Endothelial cell of umbilical vein (primary cell): Measurements from ENCODE around the gene PSMD14. TPM values are rescaled to one million over a fixed set of nuclear protein-coding genes. Genes with fewer than 3 reads are reported as not detected.
A peak's percentile ranks its signal among the peaks of the same experiment; 100 is the strongest.

Experiments
- BruUV-seq: library from RNA; stranded (reverse); fragments of 400-500 nt; replicated peaks from 2 replicates; lab custom pipeline; 2021; lab: Mats Ljungman, UMichigan
- CTCF ChIA-PET: fragments of 300-600, 350-600 bp; sonication (Branson Sonifier 250); formaldehyde crosslinking; loops from one replicate; lab custom pipeline; 2021; ENCODE audit warnings: antibody characterized with exemption, inconsistent platforms; lab: Charles Lee
- POLR2A ChIA-PET: fragments of 300-600, 350-600 bp; sonication (Branson Sonifier 250); formaldehyde crosslinking; loops from one replicate; lab custom pipeline; 2021; ENCODE audit warnings: antibody characterized with exemption, inconsistent platforms; lab: Charles Lee
- DNase-seq: peaks from one replicate; pipeline ENCODE4 v3.0.0-alpha.2; 2011; ENCODE audit warnings: low read depth, low spot score
- FAIRE-seq: peaks from 2 replicates; lab custom pipeline; 2011; peaks lifted over from hg19 to GRCh38; lab: Jason Lieb, UNC
- H2AFZ ChIP-seq: 2 replicates; pipeline ENCODE4 v1.6.0; 2012; ENCODE audit warnings: low read depth, low read length, control low read depth, inconsistent platforms
- H3K27ac ChIP-seq: 2 replicates; pipeline ENCODE4 v1.5.1; 2011; ENCODE audit warnings: low read depth, mild to moderate bottlenecking, control low read depth, low read length, moderate library complexity; ENCODE audit not compliant: insufficient read depth
- H3K27me3 ChIP-seq, 2 experiments: 2 replicates each; pipeline versions ENCODE4 v1.6.0 to v1.6.1; 2011; ENCODE audit warnings: low read length in 2 of 2, mixed read lengths in 1 of 2; ENCODE audit not compliant: control insufficient read depth in 2 of 2, insufficient read depth in 2 of 2
- H3K36me3 ChIP-seq, 2 experiments: 2 replicates in 1 of 2; 3 replicates in 1 of 2; pipeline ENCODE4 v1.5.1; 2011; ENCODE audit warnings: low read length in 2 of 2, mild to moderate bottlenecking in 1 of 2, moderate library complexity in 1 of 2; ENCODE audit not compliant: control insufficient read depth in 2 of 2, insufficient read depth in 2 of 2; ENCODE audit errors: extremely low read depth in 1 of 2
- H3K4me1 ChIP-seq: 3 replicates; pipeline ENCODE4 v1.5.1; 2011; ENCODE audit warnings: mild to moderate bottlenecking, low read length; ENCODE audit not compliant: control insufficient read depth, insufficient read depth; ENCODE audit errors: extremely low read depth
- H3K4me2 ChIP-seq: 2 replicates; pipeline ENCODE4 v1.6.1; 2011; ENCODE audit warnings: low read length, control low read depth, mixed read lengths; ENCODE audit not compliant: insufficient read depth
- H3K4me3 ChIP-seq, 3 experiments: fragments of 200-600 bp in 1 of 3; sonication (generic), shearing (Covaris generic) in 1 of 3; replicated peaks in 1 of 3; 2 replicates each; pipeline ENCODE4 v1.5.1; 2011 to 2016; ENCODE audit warnings: control low read depth in 3 of 3, low read length in 3 of 3, mild to moderate bottlenecking in 2 of 3, inconsistent platforms in 1 of 3, low read depth in 1 of 3, moderate library complexity in 1 of 3; ENCODE audit not compliant: insufficient read depth in 1 of 3
- H3K79me2 ChIP-seq: 2 replicates; pipeline ENCODE4 v1.6.0; 2012; ENCODE audit warnings: low read length, inconsistent platforms; ENCODE audit not compliant: control insufficient read depth, insufficient read depth
- H3K9ac ChIP-seq: replicated peaks from 2 replicates; pipeline ENCODE3; 2011; ENCODE audit warnings: low read length, control low read depth; ENCODE audit not compliant: insufficient read depth; ENCODE audit errors: extremely low read depth
- H3K9me1 ChIP-seq: replicated peaks from 3 replicates; pipeline ENCODE4 v1.6.0; 2011; ENCODE audit warnings: mild to moderate bottlenecking, low read length; ENCODE audit not compliant: control insufficient read depth, insufficient read depth; ENCODE audit errors: extremely low read depth
- H3K9me3 ChIP-seq: replicated peaks from 2 replicates; pipeline ENCODE4 v1.5.1; 2012; ENCODE audit warnings: low read length, inconsistent platforms; ENCODE audit not compliant: control insufficient read depth, insufficient read depth
- H4K20me1 ChIP-seq: replicated peaks from 2 replicates; pipeline ENCODE3; 2011; ENCODE audit warnings: mild to moderate bottlenecking, low read length; ENCODE audit not compliant: control insufficient read depth, insufficient read depth; ENCODE audit errors: extremely low read depth
- EZH2 ChIP-seq: IDR thresholded peaks from 2 replicates; pipeline ENCODE4 v1.6.1; 2012; ENCODE audit warnings: borderline replicate concordance, low read depth, mild to moderate bottlenecking, moderate library complexity, low read length, inconsistent platforms; ENCODE audit not compliant: severe bottlenecking
- FOS ChIP-seq: IDR thresholded peaks from 2 replicates; pipeline ENCODE4 v1.6.1; 2011; ENCODE audit warnings: mild to moderate bottlenecking, low read length, moderate library complexity, borderline replicate concordance; ENCODE audit not compliant: insufficient read depth
- GATA2 ChIP-seq: IDR thresholded peaks from 2 replicates; pipeline ENCODE4 v1.7.0; 2011; ENCODE audit warnings: low read depth, mild to moderate bottlenecking, moderate library complexity, mixed read lengths, low read length; ENCODE audit not compliant: insufficient read length, insufficient read depth
- JUN ChIP-seq: IDR thresholded peaks from 2 replicates; pipeline ENCODE4 v1.6.1; 2011; ENCODE audit warnings: borderline replicate concordance, low read depth; ENCODE audit not compliant: insufficient read length, insufficient read depth
- MYC ChIP-seq: IDR thresholded peaks from one replicate; pipeline ENCODE4 v1.6.1; 2011; ENCODE audit warnings: mild to moderate bottlenecking, low read depth, low read length
- POLR2A ChIP-seq: IDR thresholded peaks from 2 replicates; pipeline ENCODE4 v1.6.1; 2012; ENCODE audit warnings: low read depth, mild to moderate bottlenecking, control low read depth, low read length
- POLR2AphosphoS5 ChIP-seq: IDR thresholded peaks from 2 replicates; pipeline ENCODE4 v1.6.1; 2012; ENCODE audit warnings: low read depth, mild to moderate bottlenecking, control low read depth, low read length, moderate library complexity; ENCODE audit not compliant: insufficient read depth
- dilution Hi-C: fragments of 300-500 bp; cut with MboI; formaldehyde crosslinking; loops from one replicate; pipeline ENCODE4 v1.15.0; 2019; ENCODE audit warnings: low sequenced_read_pairs; ENCODE audit not compliant: extremely low pct_ligation_motif_present
- intact Hi-C: fragments of 100-400 bp; cut with micrococcal nuclease; formaldehyde crosslinking; loops from one replicate; pipeline ENCODE4 v1.10.0; 2022
- polyA plus RNA-seq, 4 experiments: library from polyadenylated mRNA; depleted of rRNA in 3 of 4; stranded (reverse) in 3 of 4; unstranded in 1 of 4; fragments of >200 nt; gene quantifications; 2 replicates each; pipeline versions ENCODE4 v1.2.1 to v1.2.3, GENCODE V29; 2011 to 2012; ENCODE audit warnings: missing spikeins in 1 of 4
- total RNA-seq: library from RNA; stranded (reverse); gene quantifications from 2 replicates; pipeline ENCODE4 v1.2.3, GENCODE V29; 2021
- TF ChIP-seq, protein P1 (sequence below), 2 donors: IDR thresholded peaks; 1 replicate in 1 of 2; 2 replicates in 1 of 2; pipeline ENCODE4 v1.5.1; 2011; ENCODE audit warnings: low read length in 2 of 2, mild to moderate bottlenecking in 2 of 2, moderate library complexity in 2 of 2, control low read depth in 1 of 2, inconsistent platforms in 1 of 2, low read depth in 1 of 2; ENCODE audit not compliant: insufficient read depth in 1 of 2; ENCODE audit errors: extremely low read depth in 1 of 2
- TF ChIP-seq, protein P2 (sequence below): IDR thresholded peaks from 2 replicates; pipeline ENCODE4 v1.6.1; 2011; ENCODE audit not compliant: insufficient read depth, insufficient read length

Gene PSMD14
- total and polyA plus RNA-seq, 2 donors (not counting 3 experiments of a cell fraction or from before 2014, with no cell fraction given), result 47.6 to 85.4 TPM

DNA sequence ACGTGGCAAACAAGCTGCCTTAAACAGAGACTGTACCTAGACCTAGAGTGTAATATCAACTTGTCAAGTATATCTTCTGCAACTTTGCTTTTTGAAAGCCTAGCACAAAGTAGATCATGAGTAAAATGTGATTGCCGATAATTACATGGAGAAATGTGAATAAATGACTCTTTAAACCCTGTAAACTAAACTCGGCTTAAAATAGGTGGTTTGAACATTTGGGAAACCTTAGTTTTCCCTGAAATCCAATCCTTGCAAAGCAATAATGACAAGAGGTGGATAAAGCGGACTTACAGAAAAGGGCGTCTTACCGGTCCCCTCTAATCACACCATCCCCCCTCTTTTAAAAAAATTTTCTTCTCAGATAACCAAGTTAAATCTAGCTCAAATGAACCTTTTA is 549 bp upstream of the PSMD14 start:
- Histone ChIP-seq H3K36me3 (no peaks in the 10 kb centered on the region), H2AFZ (peak overlapping the region; percentile 67), H3K27ac (peak overlapping the region; percentile 79), H3K9ac (peak overlapping the region; percentile 97), H3K9me3 (no peaks in the 10 kb centered on the region), H3K79me2 (peaks cover 46% of the 10 kb centered on the region), H3K4me1 (peaks cover 18% of the 10 kb centered on the region), H4K20me1 (peaks cover 5% of the 10 kb centered on the region), H3K27me3 (peaks cover 0 to 6% of the 10 kb centered on the region in 2 experiments), H3K9me1 (no peaks in the 10 kb centered on the region), H3K4me3 (peak overlapping the region; percentile 58 to 90 (median 77)), H3K4me2 (peak overlapping the region; percentile 96)
- DNase-seq (peak; percentile 28), FAIRE-seq (peak; percentile 52)
- CTCF ChIA-PET, result interaction anchor here (0.7 to 1.0 kb wide), 4 partner anchors 9 to 107 kb away, joined by 3 to 5 read pairs (median 3); no protein-coding TSS in a partner anchor
- TF ChIP-seq, protein P1, sequence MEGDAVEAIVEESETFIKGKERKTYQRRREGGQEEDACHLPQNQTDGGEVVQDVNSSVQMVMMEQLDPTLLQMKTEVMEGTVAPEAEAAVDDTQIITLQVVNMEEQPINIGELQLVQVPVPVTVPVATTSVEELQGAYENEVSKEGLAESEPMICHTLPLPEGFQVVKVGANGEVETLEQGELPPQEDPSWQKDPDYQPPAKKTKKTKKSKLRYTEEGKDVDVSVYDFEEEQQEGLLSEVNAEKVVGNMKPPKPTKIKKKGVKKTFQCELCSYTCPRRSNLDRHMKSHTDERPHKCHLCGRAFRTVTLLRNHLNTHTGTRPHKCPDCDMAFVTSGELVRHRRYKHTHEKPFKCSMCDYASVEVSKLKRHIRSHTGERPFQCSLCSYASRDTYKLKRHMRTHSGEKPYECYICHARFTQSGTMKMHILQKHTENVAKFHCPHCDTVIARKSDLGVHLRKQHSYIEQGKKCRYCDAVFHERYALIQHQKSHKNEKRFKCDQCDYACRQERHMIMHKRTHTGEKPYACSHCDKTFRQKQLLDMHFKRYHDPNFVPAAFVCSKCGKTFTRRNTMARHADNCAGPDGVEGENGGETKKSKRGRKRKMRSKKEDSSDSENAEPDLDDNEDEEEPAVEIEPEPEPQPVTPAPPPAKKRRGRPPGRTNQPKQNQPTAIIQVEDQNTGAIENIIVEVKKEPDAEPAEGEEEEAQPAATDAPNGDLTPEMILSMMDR (IDR thresholded peaks at IDR 0.05; ENCODE audit: extremely low read depth in 1 of 2, insufficient read depth in 1 of 2, low read depth in 1 of 2, low read length in 2 of 2), result no peak
- TF ChIP-seq POLR2A (no peak), FOS (no peak), MYC (no peak), POLR2AphosphoS5 (no peak), EZH2 (no peak), GATA2 (no peak), JUN (no peak)
- TF ChIP-seq, protein P2, sequence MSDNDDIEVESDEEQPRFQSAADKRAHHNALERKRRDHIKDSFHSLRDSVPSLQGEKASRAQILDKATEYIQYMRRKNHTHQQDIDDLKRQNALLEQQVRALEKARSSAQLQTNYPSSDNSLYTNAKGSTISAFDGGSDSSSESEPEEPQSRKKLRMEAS, result no peak
- intact Hi-C loops (no loop called here), dilution Hi-C loops (no loop called here)
- POLR2A ChIA-PET, result interaction anchor here (0.8 to 1.0 kb wide), 2 partner anchors 21 to 28 kb away, joined by 3 read pairs; no protein-coding TSS in a partner anchor
- BruUV-seq, result TSS peak; percentile 88
